PC-3 (cell line): ENCODE data around the gene CSNK2A1. TPM values are rescaled to one million over a fixed set of nuclear protein-coding genes. Genes with fewer than 3 reads are reported as not detected.

Source experiments
- ATAC-seq: fragments of 200-7000 bp; cut with Tn5 transposase; 2 replicates; pipeline ENCODE4 v1.9.1; 2020; ENCODE audit warnings: mild to moderate bottlenecking, moderate library complexity
- BruUV-seq: library from RNA; stranded (reverse); fragments of 400-500 nt; replicated peaks from 2 replicates; lab custom pipeline; 2021; lab: Mats Ljungman, UMichigan
- CTCF ChIA-PET: fragments of 300-600 bp; sonication (Branson Sonifier 250); formaldehyde crosslinking; loops from one replicate; lab custom pipeline; 2022; ENCODE audit warnings: antibody characterized with exemption; lab: Charles Lee
- POLR2A ChIA-PET: fragments of 300-600 bp; sonication (Branson Sonifier 250); formaldehyde crosslinking; loops from one replicate; lab custom pipeline; 2022; ENCODE audit warnings: antibody characterized with exemption; ENCODE audit not compliant: unreplicated experiment; lab: Charles Lee
- DNase-seq: peaks from one replicate; pipeline ENCODE4 v3.0.0-alpha.2; 2015
- H2AFZ ChIP-seq: fragments of 300-600 bp; sonication (generic); 2 replicates; pipeline ENCODE4 v1.6.0; 2016; ENCODE audit warnings: antibody characterized with exemption, low read length
- H3F3A ChIP-seq: fragments of 300-600 bp; sonication (generic); one replicate; pipeline ENCODE4 v1.6.0; 2017; ENCODE audit warnings: antibody characterized with exemption, low read length, control low read depth, mild to moderate bottlenecking; ENCODE audit not compliant: unreplicated experiment
- H3K27ac ChIP-seq: fragments of 300-600 bp; sonication (generic); 2 replicates; pipeline ENCODE4 v1.5.1; 2016; ENCODE audit warnings: mild to moderate bottlenecking, low read length
- H3K27me3 ChIP-seq: fragments of 300-600 bp; sonication (generic); 2 replicates; pipeline ENCODE4 v1.6.1; 2016; ENCODE audit warnings: low read length, mixed read lengths
- H3K36me3 ChIP-seq: fragments of 300-600 bp; sonication (generic); 2 replicates; pipeline ENCODE4 v1.6.1; 2016; ENCODE audit warnings: low read depth, mixed run types, low read length, mixed read lengths
- H3K4me1 ChIP-seq: fragments of 300-600 bp; sonication (generic); 2 replicates; pipeline ENCODE4 v1.5.1; 2016; ENCODE audit warnings: low read length; ENCODE audit not compliant: insufficient read depth
- H3K4me2 ChIP-seq: fragments of 300-600 bp; sonication (generic); 2 replicates; pipeline ENCODE4 v1.6.0; 2016; ENCODE audit warnings: low read length
- H3K4me3 ChIP-seq: fragments of 300-600 bp; sonication (generic); 2 replicates; pipeline ENCODE4 v1.5.1; 2016; ENCODE audit warnings: mild to moderate bottlenecking, low read length, mixed read lengths
- H3K79me2 ChIP-seq: fragments of 300-600 bp; sonication (generic); 2 replicates; pipeline ENCODE4 v1.6.1; 2017; ENCODE audit warnings: low read length, mixed read lengths
- H3K9ac ChIP-seq: fragments of 300-600 bp; sonication (generic); 2 replicates; pipeline ENCODE4 v1.6.0; 2016; ENCODE audit warnings: mild to moderate bottlenecking, low read length
- H3K9me2 ChIP-seq: fragments of 300-600 bp; sonication (generic); replicated peaks from 2 replicates; pipeline ENCODE4 v1.6.1; 2016; ENCODE audit warnings: mixed run types, low read length, mixed read lengths
- H3K9me3 ChIP-seq: fragments of 300-600 bp; sonication (generic); 2 replicates; pipeline ENCODE4 v1.6.1; 2016; ENCODE audit warnings: low read length, mixed read lengths
- H4K20me1 ChIP-seq: fragments of 300-600 bp; sonication (generic); 2 replicates; pipeline ENCODE4 v1.6.1; 2016; ENCODE audit warnings: low read length, mixed read lengths
- CTCF ChIP-seq: fragments of 300-600 bp; sonication (generic); conservative IDR thresholded peaks from 2 replicates; pipeline ENCODE4 v1.5.1; 2017; ENCODE audit warnings: antibody characterized with exemption, low read depth, mild to moderate bottlenecking, low read length
- EZH2 ChIP-seq: fragments of 300-600 bp; sonication (generic); IDR thresholded peaks from one replicate; pipeline ENCODE4 v1.6.1; 2017; ENCODE audit warnings: antibody characterized with exemption, mild to moderate bottlenecking, low read length; ENCODE audit not compliant: unreplicated experiment
- EZH2phosphoT487 ChIP-seq: fragments of 300-600 bp; sonication (generic); IDR thresholded peaks from 2 replicates; pipeline ENCODE4 v1.6.1; 2018; ENCODE audit warnings: mild to moderate bottlenecking, antibody characterized with exemption, low read length, borderline replicate concordance
- intact Hi-C: fragments of 100-400 bp; cut with micrococcal nuclease; formaldehyde crosslinking; loops from 2 replicates; pipeline ENCODE4 v1.9.0; 2023
- total RNA-seq: library from RNA; depleted of rRNA; stranded (reverse); fragments of >200 nt; gene quantifications from 2 replicates; pipeline ENCODE4 v1.2.3, GENCODE V29; 2014

CSNK2A1 gene
- total RNA-seq, 1 experiment from 2014 or later = 161 TPM

GRCh38 chr20:540391-541201, 3.0 kb downstream of the CSNK2A1 start:
- H3K36me3 ChIP-seq = peaks cover 31% of the 10 kb centered on the region
- peak overlapping the region; percentile 14; the same call in 1 of the 2 replicates for H3K4me2 ChIP-seq
- no peaks in the 10 kb centered on the region for H3K27me3 ChIP-seq
- H4K20me1 ChIP-seq = peaks cover 66% of the 10 kb centered on the region
- no peak overlapping the region for H3K27ac ChIP-seq
- CTCF ChIA-PET = no interaction called here
- H3F3A ChIP-seq = no peaks in the 10 kb centered on the region
- intact Hi-C loops = no loop called here
- no peaks in the 10 kb centered on the region for H3K9me2 ChIP-seq
- DNase-seq (no peak), ATAC-seq (no peak)
- peaks cover 36% of the 10 kb centered on the region for H3K4me1 ChIP-seq
- H3K79me2 ChIP-seq = peaks cover 80% of the 10 kb centered on the region
- H3K4me3 ChIP-seq = no peak overlapping the region; the same call in 1 of the 2 replicates
- H3K9ac ChIP-seq = no peak overlapping the region
- no TSS peak for BruUV-seq
- 0 out of 2 replicates have a peak, but pooled peaks have one; percentile 12 for TF ChIP-seq CTCF
- TF ChIP-seq EZH2 = no peak
- no peak for TF ChIP-seq EZH2phosphoT487
- POLR2A ChIA-PET = interaction anchor here (0.6 kb wide), 1 partner anchor 909 kb away, joined by 3 read pairs; no protein-coding TSS in a partner anchor
- H2AFZ ChIP-seq = no peak overlapping the region
- H3K9me3 ChIP-seq = peaks cover 8% of the 10 kb centered on the region; the same call in 1 of the 2 replicates

GRCh38 chr20:539848-540247, 3.7 kb downstream of the CSNK2A1 start:
- no peak overlapping the region for H3K9ac ChIP-seq

More at GRCh38 chr20:539848-540247, 3.7 kb downstream of the CSNK2A1 start:
- no peak overlapping the region for H2AFZ ChIP-seq
- CTCF ChIA-PET = no interaction called here
- peaks cover 73% of the 10 kb centered on the region for H4K20me1 ChIP-seq
- H3K9me2 ChIP-seq = no peaks in the 10 kb centered on the region
- H3K4me1 ChIP-seq = peaks cover 36% of the 10 kb centered on the region
- no peak overlapping the region; the same call in 1 of the 2 replicates for H3K4me3 ChIP-seq
- POLR2A ChIA-PET = interaction anchor here (0.6 kb wide), 1 partner anchor 910 kb away, joined by 3 read pairs; no protein-coding TSS in a partner anchor
- peaks cover 87% of the 10 kb centered on the region for H3K79me2 ChIP-seq
- no peaks in the 10 kb centered on the region for H3F3A ChIP-seq
- H3K4me2 ChIP-seq = peak overlapping the region; percentile 14; the same call in 1 of the 2 replicates
- H3K36me3 ChIP-seq = peaks cover 31% of the 10 kb centered on the region
- H3K27ac ChIP-seq = no peak overlapping the region
- H3K9me3 ChIP-seq = peaks cover 8% of the 10 kb centered on the region; the same call in 1 of the 2 replicates
- ATAC-seq = no peak
- no peaks in the 10 kb centered on the region for H3K27me3 ChIP-seq
- DNase-seq = peak; percentile 49
- TF ChIP-seq EZH2phosphoT487 = no peak
- no peak for TF ChIP-seq EZH2
- TF ChIP-seq CTCF = no peak
- BruUV-seq = no TSS peak
- intact Hi-C loops = no loop called here
